Tibial nerve (tissue), 4 donors: ENCODE results near the gene ZBTB43. TPM values are rescaled to one million over a fixed set of nuclear protein-coding genes. Genes with fewer than 3 reads are reported as not detected.

Source experiments
- DNase-seq, 2 donors: peaks; one replicate each; pipeline ENCODE4 v3.0.0-alpha.2; 2019; ENCODE audit warnings: low spot score in 2 of 2
- H3K27ac ChIP-seq, 4 donors: fragments of 200-600 bp; sonication (generic) in 3 of 4; one replicate each; pipeline ENCODE4 v1.5.1; 2017 to 2019; ENCODE audit warnings: mild to moderate bottlenecking in 1 of 4
- H3K27me3 ChIP-seq, 2 donors: fragments of 200-600 bp; sonication (generic) in 1 of 2; one replicate each; pipeline versions ENCODE4 v1.5.1 to v1.6.0; 2017 to 2019
- H3K36me3 ChIP-seq, 3 donors: fragments of 200-600 bp; sonication (generic); one replicate each; pipeline ENCODE4 v1.5.1; 2018 to 2019
- H3K4me1 ChIP-seq, 4 donors: fragments of 200-600 bp; sonication (generic) in 3 of 4; one replicate each; pipeline ENCODE4 v1.5.1; 2017 to 2019
- H3K4me3 ChIP-seq, 4 donors: fragments of 200-600 bp; sonication (generic) in 3 of 4; one replicate each; pipeline ENCODE4 v1.5.1; 2017 to 2019; ENCODE audit warnings: mild to moderate bottlenecking in 1 of 4, moderate library complexity in 1 of 4
- H3K9me3 ChIP-seq, 4 donors: fragments of 200-600 bp; sonication (generic) in 3 of 4; one replicate each; pipeline ENCODE4 v1.5.1; 2017 to 2019
- CTCF ChIP-seq, 5 experiments: fragments of 200-600 bp in 3 of 5; fragments of 450-650 bp in 2 of 5; sonication (generic) in 3 of 5; IDR thresholded peaks; one replicate each; pipeline ENCODE4 v1.5.1; 2016 to 2019; ENCODE audit warnings: antibody characterized with exemption in 5 of 5, mild to moderate bottlenecking in 3 of 5, moderate library complexity in 2 of 5
- EP300 ChIP-seq, 2 donors: sonication (generic); formaldehyde crosslinking; IDR thresholded peaks; one replicate each; pipeline ENCODE4 v1.6.1; 2017; ENCODE audit warnings: antibody characterized with exemption in 2 of 2, mild to moderate bottlenecking in 1 of 2
- POLR2A ChIP-seq, 2 donors: fragments of 450-650 bp; IDR thresholded peaks; one replicate each; pipeline ENCODE4 v1.6.1; 2017; ENCODE audit warnings: antibody characterized with exemption in 2 of 2, mild to moderate bottlenecking in 2 of 2, moderate library complexity in 2 of 2
- WGBS, 2 donors: methylation state at CpG; one replicate each; pipeline ENCODE4 v1.1.5; 2018; 5-methylcytosine and 5-hydroxymethylcytosine counted together
- total RNA-seq, 4 donors: library from RNA; depleted of rRNA; stranded (reverse); fragments of >200 nt; gene quantifications; one replicate each; pipeline ENCODE4 v1.1.0, GENCODE V29; 2016

The ZBTB43 gene
- total RNA-seq, 4 donors from 2014 or later: 6.0 to 10.4 (median 9.4) TPM

GRCh38 chr9:126859111-126859510, 54.3 kb downstream of the ZBTB43 start:
- no peak overlapping the region for H3K27ac ChIP-seq
- DNase-seq: no peak
- H3K4me3 ChIP-seq: no peak overlapping the region
- peaks cover 0 to 10% of the 10 kb centered on the region in 2 donors for H3K27me3 ChIP-seq
- TF ChIP-seq POLR2A (IDR thresholded peaks at IDR 0.05) (no peak), EP300 (IDR thresholded peaks at IDR 0.05) (no peak), CTCF (IDR thresholded peaks at IDR 0.05) (no peak)
- peaks cover 0 to 37% (median 13%) of the 10 kb centered on the region in 4 donors for H3K4me1 ChIP-seq
- 89 to 94% methylated on average over 2 of the region's 2 CpGs for WGBS, 2 donors
- H3K36me3 ChIP-seq: peaks cover 0 to 3% (median 0%) of the 10 kb centered on the region in 3 donors
- H3K9me3 ChIP-seq: no peaks in the 10 kb centered on the region

GRCh38 chr9:126860077-126860756, 55.4 kb downstream of the ZBTB43 start, which contains the start of gene ZBTB34:
ZBTB34 (plus strand) TSS chr9:126860639; CDS start chr9:126879400, 18,761 bp downstream.
- H3K9me3 ChIP-seq: no peaks in the 10 kb centered on the region
- H3K27ac ChIP-seq: peak within 1 kb of the TSS; percentile 78 to 97 (median 95)
- 0 to 1% methylated on average over 8 to 61 of the region's 67 CpGs for WGBS, 2 donors
- DNase-seq: peak; percentile 31 to 35
- H3K4me1 ChIP-seq: peaks cover 0 to 48% (median 13%) of the 10 kb centered on the region in 4 donors
- H3K27me3 ChIP-seq: peaks cover 0 to 5% of the 10 kb centered on the region in 2 donors
- peak; percentile 99 to 100 (median 100) for TF ChIP-seq CTCF (IDR thresholded peaks at IDR 0.05)
- TF ChIP-seq EP300 (IDR thresholded peaks at IDR 0.05): peak in 1 of 2 donors; percentile 62
- no peak for TF ChIP-seq POLR2A (IDR thresholded peaks at IDR 0.05)
- H3K4me3 ChIP-seq: peak within 1 kb of the TSS; percentile 63 to 93 (median 88)
- peaks cover 0 to 12% (median 0%) of the 10 kb centered on the region in 3 donors for H3K36me3 ChIP-seq

GRCh38 chr9:126860757-126861466, 56.1 kb downstream of the ZBTB43 start:
- Histone ChIP-seq H3K9me3 (no peaks in the 10 kb centered on the region), H3K27ac (peak overlapping the region; percentile 66 to 97 (median 84)), H3K27me3 (peaks cover 0 to 5% of the 10 kb centered on the region in 2 donors), H3K36me3 (peaks cover 0 to 19% (median 0%) of the 10 kb centered on the region in 3 donors), H3K4me3 (peak overlapping the region; percentile 63 to 93 (median 76)), H3K4me1 (peaks cover 0 to 49% (median 13%) of the 10 kb centered on the region in 4 donors)
- DNase-seq: no peak
- WGBS, 2 donors: 0 to 1% methylated on average over 23 to 29 of the region's 71 CpGs
- TF ChIP-seq CTCF (IDR thresholded peaks at IDR 0.05): no peak

GRCh38 chr9:126861707-126862103, 56.9 kb downstream of the ZBTB43 start:
- TF ChIP-seq CTCF (IDR thresholded peaks at IDR 0.05): no peak
- TF ChIP-seq POLR2A (IDR thresholded peaks at IDR 0.05): no peak
- TF ChIP-seq EP300 (IDR thresholded peaks at IDR 0.05): no peak
- H3K4me3 ChIP-seq: peak overlapping the region; percentile 63 to 93 (median 76)
- 11 to 13% methylated on average over 3 of the region's 3 CpGs for WGBS, 2 donors
- no peaks in the 10 kb centered on the region for H3K9me3 ChIP-seq
- peak overlapping the region; percentile 66 to 97 (median 84) for H3K27ac ChIP-seq
- no peak for DNase-seq
- H3K4me1 ChIP-seq: peaks cover 0 to 49% (median 13%) of the 10 kb centered on the region in 4 donors
- peaks cover 0 to 22% (median 0%) of the 10 kb centered on the region in 3 donors for H3K36me3 ChIP-seq
- no peaks in the 10 kb centered on the region for H3K27me3 ChIP-seq
